ENCODE data around the gene EFNA4. TPM values are rescaled to one million over a fixed set of nuclear protein-coding genes. Genes with fewer than 3 reads are reported as not detected.

EFNA4 gene
- polyA plus RNA-seq, 1 donor (not counting 4 experiments of a cell fraction or from before 2014, with no cell fraction given), result 7.6 TPM

GRCh38 chr1:155081472-155082300, 18.1 kb downstream of the EFNA4 start:
- Histone ChIP-seq H2AFZ (ENCODE audit: control insufficient read depth, low read length) (peak overlapping the region; percentile 43), H3K27me3 (ENCODE audit: control insufficient read depth, extremely low read depth, insufficient read depth, low read length) (peaks cover 38% of the 10 kb centered on the region), H4K20me1 (ENCODE audit: control insufficient read depth, extremely low read depth, insufficient read depth, low read length) (no peaks in the 10 kb centered on the region), H3K4me3 (ENCODE audit: control insufficient read depth in 2 of 3, extremely low read depth in 1 of 3, insufficient read depth in 2 of 3, low read depth in 1 of 3, low read length in 3 of 3) (peak overlapping the region in 1 of 3 experiments; percentile 18), H3K9me3 (ENCODE audit: control insufficient read depth, low read depth, low read length) (no peaks in the 10 kb centered on the region), H3K4me1 (ENCODE audit: control insufficient read depth, extremely low read depth, insufficient read depth, low read length) (peaks cover 62% of the 10 kb centered on the region), H3K27ac (ENCODE audit: control insufficient read depth, insufficient read depth, low read length) (no peak overlapping the region), H3K79me2 (ENCODE audit: control insufficient read depth, insufficient read depth, low read length) (no peaks in the 10 kb centered on the region), H3K9me1 (ENCODE audit: control insufficient read depth, extremely low read depth, insufficient read depth, low read length) (no peaks in the 10 kb centered on the region), H3K9ac (ENCODE audit: control insufficient read depth, extremely low read depth, insufficient read depth, low read length) (peak overlapping the region; percentile 15), H3K4me2 (ENCODE audit: control insufficient read depth, extremely low read depth, insufficient read depth, low read depth, low read length) (peak overlapping the region; percentile 78), H3K36me3 (ENCODE audit: control insufficient read depth in 2 of 2, extremely low read depth in 1 of 2, insufficient read depth in 2 of 2, low read length in 2 of 2) (no peaks in the 10 kb centered on the region)
- TF ChIP-seq EZH2 (IDR thresholded peaks at IDR 0.05; ENCODE audit: low read length), result peak; percentile 87
- no peak for TF ChIP-seq CTCF (optimal IDR thresholded peaks at IDR 0.05 in 1 of 3, IDR thresholded peaks at IDR 0.05 in 1 of 3, conservative IDR thresholded peaks at IDR 0.05 in 1 of 3; ENCODE audit: extremely low read depth in 1 of 3, insufficient read depth in 2 of 3, low read length in 3 of 3)
- dilution Hi-C loops (cut with MboI; ENCODE audit: extremely low pct_ligation_motif_present, low sequenced_read_pairs), result no loop called here
- FAIRE-seq (no peak), DNase-seq (ENCODE audit: low read depth, low spot score) (no peak)

GRCh38 chr1:155082301-155083051, 18.9 kb downstream of the EFNA4 start:
- peak; percentile 79 for TF ChIP-seq EZH2 (IDR thresholded peaks at IDR 0.05; ENCODE audit: low read length)
- no peak for TF ChIP-seq CTCF (optimal IDR thresholded peaks at IDR 0.05 in 1 of 3, IDR thresholded peaks at IDR 0.05 in 1 of 3, conservative IDR thresholded peaks at IDR 0.05 in 1 of 3; ENCODE audit: extremely low read depth in 1 of 3, insufficient read depth in 2 of 3, low read length in 3 of 3)
- Histone ChIP-seq H3K9me3 (ENCODE audit: control insufficient read depth, low read depth, low read length) (no peaks in the 10 kb centered on the region), H3K4me2 (ENCODE audit: control insufficient read depth, extremely low read depth, insufficient read depth, low read depth, low read length) (peak overlapping the region; percentile 56), H3K9ac (ENCODE audit: control insufficient read depth, extremely low read depth, insufficient read depth, low read length) (peak overlapping the region; percentile 15), H3K79me2 (ENCODE audit: control insufficient read depth, insufficient read depth, low read length) (no peaks in the 10 kb centered on the region), H3K36me3 (ENCODE audit: control insufficient read depth in 2 of 2, extremely low read depth in 1 of 2, insufficient read depth in 2 of 2, low read length in 2 of 2) (no peaks in the 10 kb centered on the region), H3K4me3 (ENCODE audit: control insufficient read depth in 2 of 3, extremely low read depth in 1 of 3, insufficient read depth in 2 of 3, low read depth in 1 of 3, low read length in 3 of 3) (peak overlapping the region in 1 of 3 experiments; percentile 34), H4K20me1 (ENCODE audit: control insufficient read depth, extremely low read depth, insufficient read depth, low read length) (no peaks in the 10 kb centered on the region), H3K9me1 (ENCODE audit: control insufficient read depth, extremely low read depth, insufficient read depth, low read length) (no peaks in the 10 kb centered on the region), H2AFZ (ENCODE audit: control insufficient read depth, low read length) (peak overlapping the region; percentile 21), H3K4me1 (ENCODE audit: control insufficient read depth, extremely low read depth, insufficient read depth, low read length) (peaks cover 62% of the 10 kb centered on the region), H3K27me3 (ENCODE audit: control insufficient read depth, extremely low read depth, insufficient read depth, low read length) (peaks cover 38% of the 10 kb centered on the region), H3K27ac (ENCODE audit: control insufficient read depth, insufficient read depth, low read length) (no peak overlapping the region)
- DNase-seq (ENCODE audit: low read depth, low spot score) (no peak), FAIRE-seq (no peak)
- dilution Hi-C loops (cut with MboI; ENCODE audit: extremely low pct_ligation_motif_present, low sequenced_read_pairs), result no loop called here

Data from keratinocyte (primary cell).